ENCODE data around the gene MARS1. TPM values are rescaled to one million over a fixed set of nuclear protein-coding genes. Genes with fewer than 3 reads are reported as not detected.

Gene MARS1
- total RNA-seq, 2 donors from 2014 or later, result 254 to 263 TPM

DNA sequence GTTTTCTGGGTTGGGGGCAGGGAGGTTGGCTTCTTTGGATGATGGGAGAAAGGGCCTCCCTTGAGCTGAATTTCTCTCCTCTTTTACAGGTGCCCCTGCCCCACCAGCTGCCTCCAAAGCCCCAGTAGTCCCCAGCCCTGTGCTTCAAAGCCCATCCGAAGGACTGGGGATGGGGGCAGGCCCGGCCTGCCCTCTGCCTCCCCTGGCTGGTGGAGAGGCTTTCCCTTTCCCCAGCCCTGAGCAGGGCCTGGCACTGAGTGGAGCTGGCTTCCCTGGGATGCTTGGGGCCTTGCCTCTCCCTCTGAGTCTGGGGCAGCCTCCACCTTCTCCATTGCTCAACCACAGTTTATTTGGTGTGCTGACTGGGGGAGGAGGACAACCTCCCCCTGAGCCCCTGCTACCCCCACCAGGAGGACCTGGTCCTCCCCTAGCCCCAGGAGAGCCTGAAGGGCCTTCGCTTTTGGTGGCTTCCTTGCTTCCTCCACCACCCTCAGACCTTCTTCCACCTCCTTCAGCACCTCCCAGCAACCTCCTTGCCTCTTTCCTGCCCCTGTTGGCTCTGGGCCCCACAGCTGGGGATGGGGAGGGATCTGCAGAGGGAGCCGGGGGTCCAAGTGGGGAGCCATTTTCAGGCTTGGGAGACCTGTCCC, 38.7 kb downstream of the MARS1 start:
- peaks cover 73% of the 10 kb centered on the region for H3K36me3 ChIP-seq (ENCODE audit: control insufficient read depth, insufficient read depth, low read length)
- peaks cover 20% of the 10 kb centered on the region for H3K4me1 Mint-ChIP-seq
- H3K27ac Mint-ChIP-seq, result no peak overlapping the region

GRCh38 chr12:57527184-57527583, 39.3 kb downstream of the MARS1 start:
- peaks cover 14% of the 10 kb centered on the region for H3K4me1 Mint-ChIP-seq
- WGBS, 2 experiments (ENCODE audit: insufficient coverage in 1 of 2, insufficient read length in 1 of 2), result 92 to 93% methylated on average over 3 to 5 of the region's 5 CpGs
- H3K4me3 ChIP-seq (ENCODE audit: low read length), result no peak overlapping the region
- no peak overlapping the region for H3K4me3 Mint-ChIP-seq
- no peak for DNase-seq
- no peaks in the 10 kb centered on the region for H3K27me3 Mint-ChIP-seq (ENCODE audit: insufficient read depth)
- no peak overlapping the region for H3K27ac ChIP-seq (ENCODE audit: low read depth, low read length)
- peaks cover 47% of the 10 kb centered on the region for H3K36me3 Mint-ChIP-seq (ENCODE audit: low read depth)
- TF ChIP-seq CTCF (conservative IDR thresholded peaks at IDR 0.05), result no peak
- H3K4me1 ChIP-seq (ENCODE audit: control insufficient read depth, insufficient read depth, low read length), result peaks cover 6% of the 10 kb centered on the region
- no peaks in the 10 kb centered on the region for H3K9me3 Mint-ChIP-seq
- H3K9ac ChIP-seq (ENCODE audit: extremely low read depth, low read length, poor library complexity, severe bottlenecking), result no peak overlapping the region
- H3K27me3 ChIP-seq (ENCODE audit: control insufficient read depth, insufficient read depth, low read length, poor library complexity, severe bottlenecking), result no peaks in the 10 kb centered on the region
- peaks cover 78% of the 10 kb centered on the region for H3K36me3 ChIP-seq (ENCODE audit: control insufficient read depth, insufficient read depth, low read length)
- H3K9me3 ChIP-seq (ENCODE audit: control insufficient read depth, low read length), result no peaks in the 10 kb centered on the region
- no peak overlapping the region for H3K27ac Mint-ChIP-seq

More for the DNA sequence above, 38.7 kb downstream of the MARS1 start:
- Mint-ChIP-seq H3K36me3 (ENCODE audit: low read depth) (peaks cover 41% of the 10 kb centered on the region), H3K27me3 (ENCODE audit: insufficient read depth) (no peaks in the 10 kb centered on the region), H3K9me3 (no peaks in the 10 kb centered on the region), H3K4me3 (no peak overlapping the region)
- Histone ChIP-seq H3K9me3 (ENCODE audit: control insufficient read depth, low read length) (no peaks in the 10 kb centered on the region), H3K4me1 (ENCODE audit: control insufficient read depth, insufficient read depth, low read length) (peaks cover under 1% of the 10 kb centered on the region), H3K9ac (ENCODE audit: extremely low read depth, low read length, poor library complexity, severe bottlenecking) (no peak overlapping the region), H3K27me3 (ENCODE audit: control insufficient read depth, insufficient read depth, low read length, poor library complexity, severe bottlenecking) (no peaks in the 10 kb centered on the region), H3K27ac (ENCODE audit: low read depth, low read length) (no peak overlapping the region), H3K4me3 (ENCODE audit: low read length) (no peak overlapping the region)
- DNase-seq, result no peak
- 70 to 94% methylated on average over 2 to 3 of the region's 4 CpGs for WGBS, 2 experiments (ENCODE audit: insufficient coverage in 1 of 2, insufficient read length in 1 of 2)
- TF ChIP-seq CTCF (conservative IDR thresholded peaks at IDR 0.05), result no peak

GRCh38 chr12:57528176-57528575, 40.3 kb downstream of the MARS1 start:
- peaks cover 56% of the 10 kb centered on the region for H3K36me3 Mint-ChIP-seq (ENCODE audit: low read depth)
- no peak for DNase-seq
- no peak overlapping the region for H3K27ac Mint-ChIP-seq
- Histone ChIP-seq H3K36me3 (ENCODE audit: control insufficient read depth, insufficient read depth, low read length) (peaks cover 88% of the 10 kb centered on the region), H3K27ac (ENCODE audit: low read depth, low read length) (no peak overlapping the region), H3K4me1 (ENCODE audit: control insufficient read depth, insufficient read depth, low read length) (peaks cover 6% of the 10 kb centered on the region), H3K9me3 (ENCODE audit: control insufficient read depth, low read length) (no peaks in the 10 kb centered on the region), H3K27me3 (ENCODE audit: control insufficient read depth, insufficient read depth, low read length, poor library complexity, severe bottlenecking) (no peaks in the 10 kb centered on the region), H3K9ac (ENCODE audit: extremely low read depth, low read length, poor library complexity, severe bottlenecking) (no peak overlapping the region), H3K4me3 (ENCODE audit: low read length) (no peak overlapping the region)
- peaks cover 13% of the 10 kb centered on the region for H3K4me1 Mint-ChIP-seq
- H3K27me3 Mint-ChIP-seq (ENCODE audit: insufficient read depth), result no peaks in the 10 kb centered on the region
- H3K4me3 Mint-ChIP-seq, result no peak overlapping the region
- H3K9me3 Mint-ChIP-seq, result no peaks in the 10 kb centered on the region
- no peak for TF ChIP-seq CTCF (conservative IDR thresholded peaks at IDR 0.05)
- 93 to 98% methylated on average over 7 to 12 of the region's 12 CpGs for WGBS, 2 experiments (ENCODE audit: insufficient coverage in 1 of 2, insufficient read length in 1 of 2)

All from endodermal cell (in vitro differentiated cells).